Activated CD4-positive, alpha-beta T cell treated with anti-CD3 and anti-CD28 coated beads, Interleukin-2, amount 10 ng/mL, durations not matched to agents 24 days and 14 days (primary cell): ENCODE measurements around the gene CCL28. TPM values are rescaled to one million over a fixed set of nuclear protein-coding genes. Genes with fewer than 3 reads are reported as not detected.
"Not testable (repeated sequence)": the region's sequence is repeated elsewhere in the genome, so short reads cannot be mapped to it uniquely, and the experiment has no call there.

Experiments
- DNase-seq: peaks from one replicate; pipeline ENCODE4 v3.0.0; 2022
- H3K27ac Mint-ChIP-seq: one replicate; pipeline ENCODE4 v1.8.0; 2022; ENCODE audit warnings: mild to moderate bottlenecking, mixed read lengths
- H3K27me3 Mint-ChIP-seq: one replicate; pipeline ENCODE4 v1.8.0; 2022; ENCODE audit warnings: mixed read lengths
- H3K36me3 Mint-ChIP-seq: one replicate; pipeline ENCODE4 v1.8.0; 2022; ENCODE audit warnings: low read depth, mild to moderate bottlenecking, mixed read lengths
- H3K4me1 Mint-ChIP-seq: one replicate; pipeline ENCODE4 v1.8.0; 2021; ENCODE audit warnings: mixed read lengths
- H3K4me3 Mint-ChIP-seq: one replicate; pipeline ENCODE4 v1.8.0; 2022; ENCODE audit warnings: mild to moderate bottlenecking, moderate library complexity, mixed read lengths
- H3K9me3 Mint-ChIP-seq: one replicate; pipeline ENCODE4 v1.8.0; 2021; ENCODE audit warnings: mixed read lengths
- intact Hi-C: fragments of 100-400 bp; cut with micrococcal nuclease; formaldehyde crosslinking; loops from one replicate; pipeline ENCODE4 v1.15.1; 2023
- total RNA-seq: library from RNA; stranded (reverse); gene quantifications from 2 replicates; pipeline ENCODE4 v1.2.3, GENCODE V29; 2022

The CCL28 gene
- 7.4 and 7.5 TPM in 2 replicates for total RNA-seq

- no peak within 1 kb of the TSS for H3K4me3 Mint-ChIP-seq
- no peaks in the 10 kb centered on the region for H3K36me3 Mint-ChIP-seq
- peaks cover 1% of the 10 kb centered on the region for H3K27me3 Mint-ChIP-seq
- H3K27ac Mint-ChIP-seq = no peak within 1 kb of the TSS
- H3K4me1 Mint-ChIP-seq = no peaks in the 10 kb centered on the region
- intact Hi-C loops = no loop called here
- H3K9me3 Mint-ChIP-seq = peaks cover 3% of the 10 kb centered on the region
- DNase-seq = no peak
Measured at GRCh38 chr5:43412156-43412555, at the start of gene CCL28. Gene CCL28 (minus strand): TSS chr5:43412391. CDS start chr5:43412316, 75 bp downstream.

DNA sequence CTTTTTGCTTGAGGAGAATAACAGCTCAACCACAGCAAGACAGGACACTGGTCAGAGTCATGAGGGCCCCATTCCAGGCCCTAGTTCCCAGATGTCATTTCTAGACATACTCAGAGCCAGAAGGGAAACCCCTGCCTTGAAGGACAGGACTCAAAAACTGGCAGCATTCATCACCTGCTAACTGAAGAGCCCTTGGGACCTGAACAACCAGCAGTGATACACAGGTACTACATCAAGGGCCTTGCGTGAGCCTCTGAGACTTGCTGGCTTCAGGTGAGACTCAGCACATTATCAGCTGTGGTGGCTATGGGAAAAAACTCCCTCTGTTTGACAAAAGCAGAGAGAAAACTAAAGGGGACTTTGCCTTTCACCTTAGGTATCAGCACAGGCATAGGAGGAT lies 48.9 kb upstream of the CCL28 start:
- Mint-ChIP-seq H3K27ac (no peak overlapping the region), H3K4me1 (no peaks in the 10 kb centered on the region), H3K4me3 (no peak overlapping the region), H3K9me3 (peaks cover 17% of the 10 kb centered on the region), H3K27me3 (no peaks in the 10 kb centered on the region), H3K36me3 (peaks cover 58% of the 10 kb centered on the region)
- intact Hi-C loops = no loop called here
- DNase-seq = no peak

GRCh38 chr5:43456556-43456955 lies 44.4 kb upstream of the CCL28 start:
- Mint-ChIP-seq H3K4me3 (no peak overlapping the region), H3K27ac (no peak overlapping the region), H3K9me3 (peaks cover 18% of the 10 kb centered on the region), H3K4me1 (no peaks in the 10 kb centered on the region), H3K27me3 (no peaks in the 10 kb centered on the region), H3K36me3 (peaks cover 54% of the 10 kb centered on the region)
- no peak for DNase-seq
- intact Hi-C loops = no loop called here

GRCh38 chr5:43441575-43441974 lies 29.4 kb upstream of the CCL28 start:
- H3K4me3 Mint-ChIP-seq, intact Hi-C loops, H3K27me3 Mint-ChIP-seq, H3K4me1 Mint-ChIP-seq, DNase-seq, H3K27ac Mint-ChIP-seq: not testable (repeated sequence)
- peaks cover 25% of the 10 kb centered on the region for H3K9me3 Mint-ChIP-seq
- peaks cover 29% of the 10 kb centered on the region for H3K36me3 Mint-ChIP-seq

DNA sequence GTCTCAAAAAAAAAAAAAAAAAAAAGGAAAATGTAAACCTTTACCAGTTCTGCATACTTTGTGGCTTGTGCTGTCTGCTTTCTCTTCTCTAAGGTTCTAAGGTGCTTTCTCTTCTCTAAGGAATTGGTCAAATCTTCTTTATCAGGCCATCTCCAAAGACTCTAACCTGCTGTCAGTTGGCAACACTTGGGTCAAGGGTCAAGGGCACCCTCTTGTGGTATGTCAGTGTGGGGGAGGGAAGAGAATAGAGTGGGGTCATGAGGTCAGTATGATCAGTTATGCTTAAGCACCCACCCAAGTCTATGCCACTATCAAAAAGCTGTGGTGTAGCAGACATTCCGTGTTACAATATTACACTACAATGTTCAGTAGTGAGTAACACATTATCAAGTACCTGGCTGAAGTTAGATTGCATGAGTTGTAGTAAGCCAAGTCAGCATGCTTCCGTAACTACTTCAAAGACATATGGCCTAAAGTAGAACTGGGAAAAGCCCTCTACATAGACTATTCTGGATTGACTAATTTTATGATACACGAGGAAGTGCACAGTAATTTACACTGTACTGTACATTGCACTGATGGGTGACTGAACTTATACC lies 25.0 kb upstream of the CCL28 start:
- Mint-ChIP-seq H3K4me3 (no peak overlapping the region), H3K4me1 (no peaks in the 10 kb centered on the region), H3K9me3 (peaks cover 18% of the 10 kb centered on the region), H3K27ac (no peak overlapping the region), H3K27me3 (no peaks in the 10 kb centered on the region), H3K36me3 (peaks cover 3% of the 10 kb centered on the region)
- no peak for DNase-seq
- intact Hi-C loops = no loop called here

- no peak for DNase-seq
- Mint-ChIP-seq H3K36me3 (peaks cover 1% of the 10 kb centered on the region), H3K27ac (no peak overlapping the region), H3K27me3 (no peaks in the 10 kb centered on the region), H3K4me3 (no peak overlapping the region), H3K9me3 (peaks cover 5% of the 10 kb centered on the region), H3K4me1 (no peaks in the 10 kb centered on the region)
- intact Hi-C loops = no loop called here
Measured at GRCh38 chr5:43433382-43433781, 21.2 kb upstream of the CCL28 start.

DNA sequence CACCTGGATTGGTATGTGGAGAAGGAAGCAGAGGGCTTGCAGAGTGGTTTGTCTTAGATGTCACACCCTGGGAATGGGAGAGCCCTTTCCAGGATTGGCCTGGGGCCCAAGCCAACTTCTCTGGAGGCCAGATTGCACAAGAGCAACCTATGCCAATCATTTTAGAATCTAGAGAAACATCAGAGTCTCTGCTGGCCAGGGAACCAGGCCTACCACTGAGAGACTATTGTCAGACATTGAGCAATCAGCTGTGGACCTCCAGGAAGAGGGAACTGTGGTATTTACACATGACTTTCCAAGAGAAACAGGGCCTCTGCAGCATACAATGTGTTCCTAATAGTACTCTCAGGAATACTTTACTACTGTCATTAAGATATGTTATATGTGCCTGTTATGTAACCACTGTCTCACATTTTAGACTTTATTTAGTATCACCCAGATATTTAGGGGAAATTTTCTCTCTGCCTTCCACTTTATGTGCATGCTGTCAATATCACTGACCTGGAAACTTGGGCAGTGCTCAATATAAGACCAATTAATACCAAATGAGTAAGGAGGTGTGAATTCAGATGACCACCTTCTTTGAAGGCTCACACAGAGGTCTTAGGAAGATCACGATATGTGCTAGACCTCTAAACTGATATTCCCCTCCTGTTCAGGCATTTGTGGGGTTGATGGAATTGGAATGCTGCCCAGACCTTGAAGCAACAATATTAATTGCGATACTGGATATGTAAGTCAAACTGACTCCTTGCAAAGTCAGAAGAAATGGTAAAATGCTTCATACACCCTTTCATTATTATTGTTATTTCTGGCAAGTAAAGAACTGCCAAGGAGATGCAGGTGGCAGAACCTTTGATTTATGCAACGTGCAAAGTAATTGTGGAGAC lies 20.5 kb upstream of the CCL28 start:
- intact Hi-C loops = no loop called here
- no peaks in the 10 kb centered on the region for H3K36me3 Mint-ChIP-seq
- no peak for DNase-seq
- H3K4me3 Mint-ChIP-seq = no peak overlapping the region
- no peaks in the 10 kb centered on the region for H3K4me1 Mint-ChIP-seq
- H3K9me3 Mint-ChIP-seq = no peaks in the 10 kb centered on the region
- H3K27me3 Mint-ChIP-seq = no peaks in the 10 kb centered on the region
- H3K27ac Mint-ChIP-seq = no peak overlapping the region

DNA sequence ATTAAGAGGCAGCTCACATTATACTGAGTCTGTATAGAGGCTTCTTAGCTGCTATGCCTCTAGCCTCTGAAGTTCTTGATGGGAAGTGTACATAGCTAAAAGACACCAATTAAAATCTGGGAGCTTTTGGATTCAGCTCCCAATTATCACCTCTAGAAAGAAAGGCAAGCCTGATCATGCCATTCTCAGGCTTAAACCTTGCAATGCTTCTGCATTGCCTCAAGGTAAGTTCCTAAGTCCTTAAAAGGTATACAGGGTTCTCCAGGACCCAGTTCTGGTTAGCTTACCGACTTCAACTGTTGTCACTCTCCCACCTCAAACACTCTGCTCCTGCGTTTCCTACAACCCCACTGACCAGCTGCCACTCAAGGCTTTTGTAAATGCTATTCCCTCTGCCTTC lies 17.5 kb upstream of the CCL28 start:
- intact Hi-C loops = no loop called here
- no peaks in the 10 kb centered on the region for H3K4me1 Mint-ChIP-seq
- H3K9me3 Mint-ChIP-seq = peaks cover 3% of the 10 kb centered on the region
- H3K27me3 Mint-ChIP-seq = no peaks in the 10 kb centered on the region
- H3K4me3 Mint-ChIP-seq = no peak overlapping the region
- no peak for DNase-seq
- H3K36me3 Mint-ChIP-seq = no peaks in the 10 kb centered on the region
- no peak overlapping the region for H3K27ac Mint-ChIP-seq

DNA sequence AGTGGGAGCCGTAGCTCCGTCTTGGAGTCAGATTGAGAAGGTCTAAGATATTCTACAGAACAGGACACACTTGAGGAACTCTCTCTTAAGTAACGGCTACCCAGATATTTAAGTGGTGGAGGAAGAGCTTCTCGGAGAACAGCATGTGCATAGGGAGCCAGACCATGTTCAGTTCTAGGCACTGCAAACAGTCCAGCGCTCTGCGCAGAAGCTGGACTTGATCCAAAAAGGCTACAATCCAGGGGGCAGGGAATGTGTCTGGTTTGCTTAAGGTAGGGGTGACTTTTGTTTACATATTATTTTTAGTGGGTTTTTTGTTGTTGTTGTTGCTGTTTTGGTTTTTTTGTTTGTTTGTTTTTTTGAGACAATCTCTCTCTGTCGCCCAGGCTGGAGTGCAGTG lies 16.8 kb upstream of the CCL28 start:
- H3K27ac Mint-ChIP-seq = no peak overlapping the region

DNA sequence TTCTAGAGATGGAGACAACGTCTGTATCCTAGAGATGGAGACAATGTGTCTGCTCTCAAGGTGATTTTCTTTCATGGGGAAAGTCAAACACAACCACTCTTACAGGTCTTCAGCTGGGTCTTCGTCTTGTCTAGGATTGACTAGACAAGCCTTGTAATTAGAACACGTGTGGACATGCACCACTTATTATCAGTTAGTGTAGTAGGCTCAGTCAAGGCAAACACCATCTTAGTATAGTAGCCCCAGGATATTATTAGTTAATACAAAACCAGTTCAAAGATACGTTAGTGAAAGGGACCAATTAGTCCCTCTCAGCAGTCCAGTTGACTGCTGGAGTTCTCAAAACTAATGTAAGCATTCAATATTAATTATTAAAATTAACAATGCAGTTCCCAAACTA lies 15.1 kb upstream of the CCL28 start:
- Mint-ChIP-seq H3K9me3 (peaks cover 3% of the 10 kb centered on the region), H3K4me1 (no peaks in the 10 kb centered on the region), H3K27me3 (no peaks in the 10 kb centered on the region), H3K36me3 (no peaks in the 10 kb centered on the region), H3K4me3 (no peak overlapping the region), H3K27ac (no peak overlapping the region)
- DNase-seq = no peak
- intact Hi-C loops = no loop called here

More for the DNA sequence above, 16.8 kb upstream of the CCL28 start:
- no peaks in the 10 kb centered on the region for H3K36me3 Mint-ChIP-seq
- H3K4me1 Mint-ChIP-seq = no peaks in the 10 kb centered on the region
- intact Hi-C loops = no loop called here
- H3K9me3 Mint-ChIP-seq = peaks cover 3% of the 10 kb centered on the region
- H3K4me3 Mint-ChIP-seq = no peak overlapping the region
- no peak for DNase-seq
- H3K27me3 Mint-ChIP-seq = no peaks in the 10 kb centered on the region

GRCh38 chr5:43425983-43426382 lies 13.8 kb upstream of the CCL28 start:
- no peak overlapping the region for H3K27ac Mint-ChIP-seq
- intact Hi-C loops = no loop called here
- no peaks in the 10 kb centered on the region for H3K4me1 Mint-ChIP-seq
- no peak overlapping the region for H3K4me3 Mint-ChIP-seq
- H3K36me3 Mint-ChIP-seq = no peaks in the 10 kb centered on the region
- DNase-seq = no peak
- peaks cover 3% of the 10 kb centered on the region for H3K9me3 Mint-ChIP-seq
- no peaks in the 10 kb centered on the region for H3K27me3 Mint-ChIP-seq

GRCh38 chr5:43423086-43423485 lies 10.9 kb upstream of the CCL28 start:
- H3K27me3 Mint-ChIP-seq, H3K4me3 Mint-ChIP-seq, H3K36me3 Mint-ChIP-seq, intact Hi-C loops, H3K27ac Mint-ChIP-seq, H3K9me3 Mint-ChIP-seq, DNase-seq, H3K4me1 Mint-ChIP-seq: not testable (repeated sequence)

GRCh38 chr5:43422143-43422542 lies 10.0 kb upstream of the CCL28 start:
- Mint-ChIP-seq H3K27ac (no peak overlapping the region), H3K9me3 (peaks cover 3% of the 10 kb centered on the region), H3K4me1 (no peaks in the 10 kb centered on the region), H3K27me3 (peaks cover 3% of the 10 kb centered on the region), H3K4me3 (no peak overlapping the region), H3K36me3 (no peaks in the 10 kb centered on the region)
- intact Hi-C loops = no loop called here
- DNase-seq = no peak

DNA sequence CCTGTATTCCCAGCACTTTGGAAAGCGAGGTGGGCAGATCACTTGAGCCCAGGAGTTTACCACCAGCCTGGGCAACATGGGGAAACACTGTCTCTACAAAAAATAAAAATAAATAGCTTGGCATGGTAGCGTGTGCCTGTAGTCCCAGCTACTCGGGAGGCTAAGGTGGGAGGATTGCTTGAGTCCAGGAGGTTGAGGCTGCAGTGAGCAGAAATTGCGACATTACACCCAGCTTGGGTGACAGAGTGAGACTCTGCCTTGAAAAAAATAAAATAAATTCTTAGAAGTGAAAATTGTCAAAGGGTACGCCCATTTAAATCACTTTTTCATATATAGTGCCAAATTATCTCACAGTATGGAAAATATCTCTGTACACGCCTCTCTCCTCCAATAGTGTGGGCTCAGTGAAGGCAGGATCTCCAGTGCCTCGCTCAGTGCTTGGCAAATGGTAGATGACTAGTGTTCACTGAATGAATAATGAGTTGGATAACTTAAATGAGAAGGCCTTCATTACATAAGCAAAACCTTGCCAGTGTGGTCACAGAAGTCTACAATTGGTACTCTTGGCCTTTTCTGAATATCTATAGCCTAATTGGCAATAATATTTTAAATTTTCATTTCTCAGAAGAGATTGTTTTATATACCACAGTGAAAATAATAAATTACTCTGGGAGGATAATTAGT lies 9.4 kb upstream of the CCL28 start:
- Mint-ChIP-seq H3K27ac (no peak overlapping the region), H3K36me3 (no peaks in the 10 kb centered on the region)

More for the DNA sequence above, 9.4 kb upstream of the CCL28 start:
- intact Hi-C loops = no loop called here
- H3K4me3 Mint-ChIP-seq = no peak overlapping the region
- H3K27me3 Mint-ChIP-seq = peaks cover 4% of the 10 kb centered on the region
- DNase-seq = no peak
- peaks cover 3% of the 10 kb centered on the region for H3K9me3 Mint-ChIP-seq
- no peaks in the 10 kb centered on the region for H3K4me1 Mint-ChIP-seq
